GM12878 (cell line): ENCODE data around the gene RTL3. TPM values are rescaled to one million over a fixed set of nuclear protein-coding genes. Genes with fewer than 3 reads are reported as not detected.

Source experiments
- ATAC-seq: fragments of 200-7000 bp; cut with Tn5 transposase; 3 replicates; pipeline ENCODE4 v1.9.1; 2020; ENCODE audit warnings: mild to moderate bottlenecking, moderate library complexity
- BruUV-seq: library from RNA; stranded (reverse); fragments of 400-500 nt; replicated peaks from 2 replicates; lab custom pipeline; 2021; lab: Mats Ljungman, UMichigan
- CTCF ChIA-PET: fragments of 300-600 bp; sonication (Branson Sonifier 250); formaldehyde crosslinking; extraction: SDS; loops from one replicate; lab custom pipeline; 2021; ENCODE audit warnings: inconsistent platforms; lab: Yijun Ruan, JAX
- POLR2A ChIA-PET: fragments of 350-600 bp; formaldehyde crosslinking; extraction: SDS; loops from one replicate; lab custom pipeline; 2021; ENCODE audit warnings: inconsistent platforms; lab: Charles Lee
- RAD21 ChIA-PET: fragments of 300-600 bp; sonication (Branson Sonifier 250); formaldehyde crosslinking; loops from one replicate; lab custom pipeline; 2023; ENCODE audit warnings: antibody characterized with exemption; ENCODE audit not compliant: unreplicated experiment; lab: Charles Lee
- SMC1A ChIA-PET: fragments of 300-600 bp; sonication (Branson Sonifier 250); formaldehyde crosslinking; loops from one replicate; lab custom pipeline; 2023; ENCODE audit not compliant: unreplicated experiment, uncharacterized antibody; lab: Charles Lee
- DNase-seq: peaks from one replicate; pipeline ENCODE4 v3.0.0-alpha.2; 2011; ENCODE audit warnings: low read depth, low spot score
- FAIRE-seq: peaks from 3 replicates; lab custom pipeline; 2011; peaks lifted over from hg19 to GRCh38; lab: Jason Lieb, UNC
- H2AFZ ChIP-seq: 2 replicates; pipeline ENCODE4 v1.6.0; 2011; ENCODE audit warnings: low read depth, low read length, control low read depth; ENCODE audit not compliant: control insufficient read depth
- H3K27ac ChIP-seq: 2 replicates; pipeline ENCODE4 v1.5.1; 2011; ENCODE audit warnings: control low read depth; ENCODE audit not compliant: control insufficient read depth, insufficient read depth
- H3K27me3 ChIP-seq, 2 experiments: replicated peaks in 1 of 2; 2 replicates each; pipeline versions ENCODE4 v1.6.0 to v1.6.1; 2011; ENCODE audit warnings: low read length in 1 of 2; ENCODE audit not compliant: control insufficient read depth in 2 of 2, insufficient read depth in 2 of 2
- H3K36me3 ChIP-seq, 2 experiments: 2 replicates each; pipeline ENCODE4 v1.5.1; 2011; ENCODE audit warnings: low read length in 1 of 2; ENCODE audit not compliant: control insufficient read depth in 2 of 2, insufficient read depth in 2 of 2
- H3K4me1 ChIP-seq: 2 replicates; pipeline ENCODE4 v1.6.1; 2011; ENCODE audit warnings: mild to moderate bottlenecking, low read length, moderate library complexity, mixed read lengths; ENCODE audit not compliant: control insufficient read depth, insufficient read depth
- H3K4me2 ChIP-seq: 2 replicates; pipeline ENCODE4 v1.6.0; 2011; ENCODE audit warnings: control low read depth; ENCODE audit not compliant: control insufficient read depth, insufficient read depth
- H3K4me3 ChIP-seq: fragments of 200-600 bp; sonication (generic); 2 replicates; pipeline ENCODE4 v1.5.1; 2016
- H3K79me2 ChIP-seq: 2 replicates; pipeline ENCODE4 v1.6.0; 2011; ENCODE audit warnings: low read length; ENCODE audit not compliant: control insufficient read depth, insufficient read depth
- H3K9ac ChIP-seq: 2 replicates; pipeline ENCODE4 v1.8.0; 2011; ENCODE audit warnings: low read length, control low read depth, mixed read lengths; ENCODE audit not compliant: control insufficient read depth, insufficient read depth
- H3K9me3 ChIP-seq: replicated peaks from 3 replicates; pipeline ENCODE4 v1.5.1; 2011; ENCODE audit warnings: mild to moderate bottlenecking, low read length; ENCODE audit not compliant: control insufficient read depth, insufficient read depth
- H4K20me1 ChIP-seq: 2 replicates; pipeline ENCODE4 v1.6.0; 2011; ENCODE audit not compliant: control insufficient read depth, insufficient read depth
- ESRRA ChIP-seq: IDR thresholded peaks from 2 replicates; pipeline ENCODE4 v1.6.1; 2012; ENCODE audit warnings: mild to moderate bottlenecking, low read length, improper control_type of control experiment
- GABPA ChIP-seq: IDR thresholded peaks from 2 replicates; pipeline ENCODE4 v1.6.1; 2014; ENCODE audit warnings: antibody characterized with exemption, low read depth, mild to moderate bottlenecking, inconsistent platforms
- MTA2 ChIP-seq: fragments of 450-650 bp; IDR thresholded peaks from 2 replicates; pipeline ENCODE4 v1.6.1; 2016; ENCODE audit warnings: low read depth, mild to moderate bottlenecking, moderate library complexity
- NR2F1 ChIP-seq: fragments of 450-650 bp; conservative IDR thresholded peaks from 2 replicates; pipeline ENCODE4 v1.6.1; 2017; ENCODE audit warnings: mild to moderate bottlenecking
- RUNX3 ChIP-seq: IDR thresholded peaks from 2 replicates; pipeline ENCODE4 v1.6.1; 2012; ENCODE audit warnings: low read length, inconsistent platforms
- SUPT20H ChIP-seq: IDR thresholded peaks from 2 replicates; pipeline ENCODE4 v1.6.1; 2011; ENCODE audit warnings: low read depth, mild to moderate bottlenecking, low read length, moderate library complexity, borderline replicate concordance; ENCODE audit not compliant: control insufficient read depth
- YY1 ChIP-seq: IDR thresholded peaks from 2 replicates; pipeline ENCODE4 v1.6.1; 2011; ENCODE audit warnings: low read depth, mild to moderate bottlenecking, low read length
- WGBS: methylation state at CpG from one replicate; pipeline ENCODE4 v1.1.6; 2016; ENCODE audit warnings: low lambda C conversion rate; ENCODE audit not compliant: insufficient replicate concordance, insufficient coverage; ENCODE audit errors: missing lambda C conversion rate; 5-methylcytosine and 5-hydroxymethylcytosine counted together
- in situ Hi-C: fragments of 300-500 bp; cut with MboI; formaldehyde crosslinking; loops from 9 replicates; pipeline ENCODE4 v1.14.3; 2018; ENCODE audit warnings: mixed read lengths
- intact Hi-C: fragments of 100-400 bp; cut with micrococcal nuclease; formaldehyde crosslinking; loops from one replicate; pipeline ENCODE4 v1.14.2; 2022; ENCODE audit not compliant: unreplicated experiment
- polyA plus RNA-seq, 11 experiments: library from polyadenylated mRNA; depleted of rRNA in 4 of 11; unstranded in 6 of 11; stranded (reverse) in 5 of 11; fragments of >200 nt; fragmentation: Nextera tagmentation in 4 of 11; fragmentation: Illumina TruSeq in 1 of 11; extraction: Ambion mirVana in 4 of 11; extraction: Trizol in 1 of 11; gene quantifications; 1 replicate in 1 of 11; 2 replicates in 10 of 11; pipeline versions ENCODE4 v1.2.1 to v1.2.3, GENCODE V29; 2011 to 2016; ENCODE audit warnings: inconsistent platforms in 2 of 11, missing spikeins in 2 of 11, low read depth in 1 of 11
- total RNA-seq, 4 experiments: library from RNA; depleted of rRNA in 3 of 4; stranded (reverse); fragments of >200 nt in 3 of 4; fragmentation: Illumina TruSeq in 1 of 4; extraction: Trizol in 1 of 4; gene quantifications; 2 replicates each; pipeline versions ENCODE4 v1.2.1 to v1.2.3, GENCODE V29; 2013 to 2021
- TF ChIP-seq, protein P1 (sequence below): fragments of 450-650 bp; IDR thresholded peaks from 2 replicates; pipeline ENCODE4 v1.6.1; 2016; ENCODE audit warnings: mild to moderate bottlenecking
- TF ChIP-seq, protein P2 (sequence below): IDR thresholded peaks from 2 replicates; pipeline ENCODE4 v1.6.1; 2012; ENCODE audit warnings: low read length, inconsistent platforms
- TF ChIP-seq, protein P3 (sequence below): IDR thresholded peaks from 2 replicates; pipeline ENCODE4 v1.6.1; 2012; ENCODE audit warnings: low read depth, low read length, improper control_type of control experiment
- TF ChIP-seq, protein P4 (sequence below): fragments of 450-650 bp; IDR thresholded peaks from 2 replicates; pipeline ENCODE4 v1.6.1; 2016; ENCODE audit warnings: mild to moderate bottlenecking
- TF ChIP-seq, protein P5 (sequence below): IDR thresholded peaks from 2 replicates; pipeline ENCODE4 v1.6.1; 2012; ENCODE audit warnings: mild to moderate bottlenecking, low read depth, low read length
- TF ChIP-seq, protein P6 (sequence below): fragments of 450-650 bp; IDR thresholded peaks from 2 replicates; pipeline ENCODE4 v1.6.1; 2017; ENCODE audit warnings: antibody characterized with exemption, mild to moderate bottlenecking, moderate library complexity

RTL3 gene
- total and polyA plus RNA-seq, 10 of the 15 experiments (the other 5 are each of a cell fraction or from before 2014, with no cell fraction given): 0.09 to 1.5 (median 0.27) TPM; not detected in 1

DNA sequence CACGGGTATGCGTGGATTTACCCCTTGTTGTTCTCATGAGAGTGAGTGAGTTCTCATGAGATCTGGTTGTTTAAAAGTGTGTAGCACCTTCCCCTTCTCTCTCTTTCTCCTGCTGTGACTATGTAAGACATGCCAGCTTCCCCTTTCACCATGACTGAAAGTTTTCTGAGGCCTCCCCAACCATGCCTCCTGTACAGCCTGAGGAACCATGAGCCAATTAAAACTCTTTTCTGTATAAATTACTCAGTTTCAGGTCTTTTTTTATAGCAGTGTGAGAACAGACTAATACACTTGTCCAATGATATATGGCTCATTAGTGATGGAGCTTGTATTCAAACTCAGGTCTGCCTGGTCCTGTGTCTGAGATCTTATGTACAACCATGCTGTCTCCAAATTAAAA is 28.5 kb upstream of the RTL3 start:
- ChIA-PET POLR2A (interaction anchor here (0.6 kb wide), 1 partner anchor 35 kb away, joined by 3 read pairs; no protein-coding TSS in a partner anchor), SMC1A (interaction anchor here (1.1 to 1.2 kb wide), 3 partner anchors 8 to 394 kb away, joined by 3 to 4 read pairs (median 3); no protein-coding TSS in a partner anchor), CTCF (interaction anchor here (0.9 to 1.4 kb wide), 2 partner anchors 8 to 34 kb away, joined by 3 read pairs; no protein-coding TSS in a partner anchor), RAD21 (interaction anchor here (1.0 to 3.1 kb wide), 2 partner anchors 35 to 37 kb away, joined by 3 to 10 read pairs; no protein-coding TSS in a partner anchor)
- intact Hi-C loops: no loop called here
- peak; percentile 68 for FAIRE-seq
- no peaks in the 10 kb centered on the region for H4K20me1 ChIP-seq
- no peaks in the 10 kb centered on the region for H3K4me1 ChIP-seq
- H3K9me3 ChIP-seq: no peaks in the 10 kb centered on the region
- no peaks in the 10 kb centered on the region for H3K36me3 ChIP-seq
- peak; percentile 64 for DNase-seq
- no peak overlapping the region for H2AFZ ChIP-seq
- H3K4me2 ChIP-seq: no peak overlapping the region
- H3K27ac ChIP-seq: no peak overlapping the region
- BruUV-seq: no TSS peak
- no peaks in the 10 kb centered on the region for H3K79me2 ChIP-seq
- 14% methylated on average over 2 of the region's 2 CpGs for WGBS
- no peak overlapping the region for H3K4me3 ChIP-seq
- in situ Hi-C loops: no loop called here
- H3K27me3 ChIP-seq: no peaks in the 10 kb centered on the region
- H3K9ac ChIP-seq: no peak overlapping the region
- ATAC-seq: peak; percentile 94
- no peak for TF ChIP-seq NR2F1
- TF ChIP-seq SUPT20H: no peak
- TF ChIP-seq, protein P1, sequence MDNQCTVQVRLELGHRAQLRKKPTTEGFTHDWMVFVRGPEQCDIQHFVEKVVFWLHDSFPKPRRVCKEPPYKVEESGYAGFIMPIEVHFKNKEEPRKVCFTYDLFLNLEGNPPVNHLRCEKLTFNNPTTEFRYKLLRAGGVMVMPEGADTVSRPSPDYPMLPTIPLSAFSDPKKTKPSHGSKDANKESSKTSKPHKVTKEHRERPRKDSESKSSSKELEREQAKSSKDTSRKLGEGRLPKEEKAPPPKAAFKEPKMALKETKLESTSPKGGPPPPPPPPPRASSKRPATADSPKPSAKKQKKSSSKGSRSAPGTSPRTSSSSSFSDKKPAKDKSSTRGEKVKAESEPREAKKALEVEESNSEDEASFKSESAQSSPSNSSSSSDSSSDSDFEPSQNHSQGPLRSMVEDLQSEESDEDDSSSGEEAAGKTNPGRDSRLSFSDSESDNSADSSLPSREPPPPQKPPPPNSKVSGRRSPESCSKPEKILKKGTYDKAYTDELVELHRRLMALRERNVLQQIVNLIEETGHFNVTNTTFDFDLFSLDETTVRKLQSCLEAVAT: no peak
- TF ChIP-seq MTA2: peak; percentile 73; the same call in 1 of the 2 replicates
- TF ChIP-seq, protein P2, sequence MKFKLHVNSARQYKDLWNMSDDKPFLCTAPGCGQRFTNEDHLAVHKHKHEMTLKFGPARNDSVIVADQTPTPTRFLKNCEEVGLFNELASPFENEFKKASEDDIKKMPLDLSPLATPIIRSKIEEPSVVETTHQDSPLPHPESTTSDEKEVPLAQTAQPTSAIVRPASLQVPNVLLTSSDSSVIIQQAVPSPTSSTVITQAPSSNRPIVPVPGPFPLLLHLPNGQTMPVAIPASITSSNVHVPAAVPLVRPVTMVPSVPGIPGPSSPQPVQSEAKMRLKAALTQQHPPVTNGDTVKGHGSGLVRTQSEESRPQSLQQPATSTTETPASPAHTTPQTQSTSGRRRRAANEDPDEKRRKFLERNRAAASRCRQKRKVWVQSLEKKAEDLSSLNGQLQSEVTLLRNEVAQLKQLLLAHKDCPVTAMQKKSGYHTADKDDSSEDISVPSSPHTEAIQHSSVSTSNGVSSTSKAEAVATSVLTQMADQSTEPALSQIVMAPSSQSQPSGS: peak; percentile 52; the same call in 1 of the 2 replicates
- TF ChIP-seq, protein P3, sequence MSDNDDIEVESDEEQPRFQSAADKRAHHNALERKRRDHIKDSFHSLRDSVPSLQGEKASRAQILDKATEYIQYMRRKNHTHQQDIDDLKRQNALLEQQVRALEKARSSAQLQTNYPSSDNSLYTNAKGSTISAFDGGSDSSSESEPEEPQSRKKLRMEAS: no peak
- no peak for TF ChIP-seq RUNX3
- TF ChIP-seq, protein P4, sequence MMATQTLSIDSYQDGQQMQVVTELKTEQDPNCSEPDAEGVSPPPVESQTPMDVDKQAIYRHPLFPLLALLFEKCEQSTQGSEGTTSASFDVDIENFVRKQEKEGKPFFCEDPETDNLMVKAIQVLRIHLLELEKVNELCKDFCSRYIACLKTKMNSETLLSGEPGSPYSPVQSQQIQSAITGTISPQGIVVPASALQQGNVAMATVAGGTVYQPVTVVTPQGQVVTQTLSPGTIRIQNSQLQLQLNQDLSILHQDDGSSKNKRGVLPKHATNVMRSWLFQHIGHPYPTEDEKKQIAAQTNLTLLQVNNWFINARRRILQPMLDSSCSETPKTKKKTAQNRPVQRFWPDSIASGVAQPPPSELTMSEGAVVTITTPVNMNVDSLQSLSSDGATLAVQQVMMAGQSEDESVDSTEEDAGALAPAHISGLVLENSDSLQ: no peak
- no peak for TF ChIP-seq ESRRA
- TF ChIP-seq, protein P5, sequence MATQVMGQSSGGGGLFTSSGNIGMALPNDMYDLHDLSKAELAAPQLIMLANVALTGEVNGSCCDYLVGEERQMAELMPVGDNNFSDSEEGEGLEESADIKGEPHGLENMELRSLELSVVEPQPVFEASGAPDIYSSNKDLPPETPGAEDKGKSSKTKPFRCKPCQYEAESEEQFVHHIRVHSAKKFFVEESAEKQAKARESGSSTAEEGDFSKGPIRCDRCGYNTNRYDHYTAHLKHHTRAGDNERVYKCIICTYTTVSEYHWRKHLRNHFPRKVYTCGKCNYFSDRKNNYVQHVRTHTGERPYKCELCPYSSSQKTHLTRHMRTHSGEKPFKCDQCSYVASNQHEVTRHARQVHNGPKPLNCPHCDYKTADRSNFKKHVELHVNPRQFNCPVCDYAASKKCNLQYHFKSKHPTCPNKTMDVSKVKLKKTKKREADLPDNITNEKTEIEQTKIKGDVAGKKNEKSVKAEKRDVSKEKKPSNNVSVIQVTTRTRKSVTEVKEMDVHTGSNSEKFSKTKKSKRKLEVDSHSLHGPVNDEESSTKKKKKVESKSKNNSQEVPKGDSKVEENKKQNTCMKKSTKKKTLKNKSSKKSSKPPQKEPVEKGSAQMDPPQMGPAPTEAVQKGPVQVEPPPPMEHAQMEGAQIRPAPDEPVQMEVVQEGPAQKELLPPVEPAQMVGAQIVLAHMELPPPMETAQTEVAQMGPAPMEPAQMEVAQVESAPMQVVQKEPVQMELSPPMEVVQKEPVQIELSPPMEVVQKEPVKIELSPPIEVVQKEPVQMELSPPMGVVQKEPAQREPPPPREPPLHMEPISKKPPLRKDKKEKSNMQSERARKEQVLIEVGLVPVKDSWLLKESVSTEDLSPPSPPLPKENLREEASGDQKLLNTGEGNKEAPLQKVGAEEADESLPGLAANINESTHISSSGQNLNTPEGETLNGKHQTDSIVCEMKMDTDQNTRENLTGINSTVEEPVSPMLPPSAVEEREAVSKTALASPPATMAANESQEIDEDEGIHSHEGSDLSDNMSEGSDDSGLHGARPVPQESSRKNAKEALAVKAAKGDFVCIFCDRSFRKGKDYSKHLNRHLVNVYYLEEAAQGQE: no peak
- TF ChIP-seq GABPA: no peak
- TF ChIP-seq YY1: no peak
- TF ChIP-seq, protein P6, sequence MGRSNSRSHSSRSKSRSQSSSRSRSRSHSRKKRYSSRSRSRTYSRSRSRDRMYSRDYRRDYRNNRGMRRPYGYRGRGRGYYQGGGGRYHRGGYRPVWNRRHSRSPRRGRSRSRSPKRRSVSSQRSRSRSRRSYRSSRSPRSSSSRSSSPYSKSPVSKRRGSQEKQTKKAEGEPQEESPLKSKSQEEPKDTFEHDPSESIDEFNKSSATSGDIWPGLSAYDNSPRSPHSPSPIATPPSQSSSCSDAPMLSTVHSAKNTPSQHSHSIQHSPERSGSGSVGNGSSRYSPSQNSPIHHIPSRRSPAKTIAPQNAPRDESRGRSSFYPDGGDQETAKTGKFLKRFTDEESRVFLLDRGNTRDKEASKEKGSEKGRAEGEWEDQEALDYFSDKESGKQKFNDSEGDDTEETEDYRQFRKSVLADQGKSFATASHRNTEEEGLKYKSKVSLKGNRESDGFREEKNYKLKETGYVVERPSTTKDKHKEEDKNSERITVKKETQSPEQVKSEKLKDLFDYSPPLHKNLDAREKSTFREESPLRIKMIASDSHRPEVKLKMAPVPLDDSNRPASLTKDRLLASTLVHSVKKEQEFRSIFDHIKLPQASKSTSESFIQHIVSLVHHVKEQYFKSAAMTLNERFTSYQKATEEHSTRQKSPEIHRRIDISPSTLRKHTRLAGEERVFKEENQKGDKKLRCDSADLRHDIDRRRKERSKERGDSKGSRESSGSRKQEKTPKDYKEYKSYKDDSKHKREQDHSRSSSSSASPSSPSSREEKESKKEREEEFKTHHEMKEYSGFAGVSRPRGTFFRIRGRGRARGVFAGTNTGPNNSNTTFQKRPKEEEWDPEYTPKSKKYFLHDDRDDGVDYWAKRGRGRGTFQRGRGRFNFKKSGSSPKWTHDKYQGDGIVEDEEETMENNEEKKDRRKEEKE: no peak
